GM15510 (cell line): Measurements from ENCODE around the gene PLEKHM2.

Source experiments
- POLR2A ChIP-seq: IDR thresholded peaks from 3 replicates; pipeline ENCODE4 v1.6.1; 2011; ENCODE audit warnings: borderline replicate concordance; ENCODE audit not compliant: insufficient read length; ENCODE audit errors: extremely low read depth

Gene PLEKHM2

DNA sequence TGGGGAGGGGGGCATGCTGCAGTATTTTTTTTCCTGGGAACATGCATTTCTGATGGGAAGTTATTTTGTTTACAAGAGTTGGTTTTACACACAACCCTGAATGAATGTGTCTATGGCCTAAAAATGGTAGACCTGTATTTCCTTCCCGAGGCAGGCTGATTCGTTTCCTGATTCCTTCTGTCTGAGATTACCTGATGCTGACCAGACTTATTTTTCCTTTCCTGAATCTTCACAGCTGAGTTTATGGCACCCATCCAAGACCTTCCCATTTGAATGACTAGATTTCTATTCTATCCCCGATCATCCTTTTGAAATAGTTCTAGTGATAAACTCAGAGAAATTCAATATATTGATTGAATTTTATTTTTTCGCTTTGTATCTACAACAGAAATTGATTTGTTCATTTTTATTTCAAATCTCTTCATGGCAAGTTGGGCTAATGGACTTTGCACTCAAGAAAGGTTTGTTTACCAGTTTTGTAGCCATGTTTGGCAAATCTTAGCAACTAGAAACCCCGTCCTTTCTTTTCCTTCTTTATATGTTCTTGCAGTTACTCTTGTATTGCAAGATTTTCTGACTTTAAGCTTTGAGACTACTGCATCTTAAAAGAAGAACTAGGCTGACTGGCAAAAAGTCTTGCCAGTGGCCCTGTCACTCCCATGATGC lies 15.9 kb upstream of the PLEKHM2 start:
- TF ChIP-seq POLR2A = no peak

DNA sequence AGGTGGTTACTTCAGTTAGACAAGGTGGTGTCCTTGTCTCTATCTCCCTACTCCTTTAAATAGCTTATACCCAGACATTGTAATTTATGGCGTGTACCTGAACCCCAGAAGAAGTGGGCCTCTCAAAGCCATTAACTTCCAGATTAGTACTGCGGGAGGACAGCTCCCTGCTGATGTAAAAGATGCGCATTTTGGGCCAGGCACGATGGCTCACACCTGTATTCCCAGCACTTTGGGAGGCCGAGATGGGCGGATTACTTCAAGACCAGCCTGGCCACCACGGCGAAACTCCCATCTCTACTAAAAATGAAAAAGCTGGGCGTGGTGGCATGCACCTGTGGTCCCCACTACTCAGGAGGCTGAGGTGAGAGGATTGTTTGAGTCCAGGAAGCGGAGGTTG lies 15.0 kb upstream of the PLEKHM2 start:
- TF ChIP-seq POLR2A = no peak

DNA sequence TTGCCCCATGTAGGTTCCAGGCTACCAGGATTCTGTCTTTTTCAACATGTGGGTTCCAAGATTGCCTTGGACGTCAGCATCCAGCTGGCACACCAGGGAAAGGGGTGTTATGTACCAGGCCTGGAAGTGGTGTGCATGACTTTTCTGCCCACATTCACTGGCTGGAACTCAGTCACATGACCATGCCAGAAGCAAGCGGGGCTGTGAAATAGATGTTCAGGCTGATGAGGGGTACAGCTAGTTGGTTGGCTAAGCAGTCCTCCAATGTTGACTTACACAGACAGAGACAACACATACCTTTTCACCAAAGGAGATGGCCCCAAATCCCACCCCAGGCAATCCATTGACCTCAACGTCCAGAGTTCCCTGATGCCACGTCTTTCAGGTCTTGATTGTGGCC lies 14.3 kb upstream of the PLEKHM2 start:
- no peak for TF ChIP-seq POLR2A

DNA sequence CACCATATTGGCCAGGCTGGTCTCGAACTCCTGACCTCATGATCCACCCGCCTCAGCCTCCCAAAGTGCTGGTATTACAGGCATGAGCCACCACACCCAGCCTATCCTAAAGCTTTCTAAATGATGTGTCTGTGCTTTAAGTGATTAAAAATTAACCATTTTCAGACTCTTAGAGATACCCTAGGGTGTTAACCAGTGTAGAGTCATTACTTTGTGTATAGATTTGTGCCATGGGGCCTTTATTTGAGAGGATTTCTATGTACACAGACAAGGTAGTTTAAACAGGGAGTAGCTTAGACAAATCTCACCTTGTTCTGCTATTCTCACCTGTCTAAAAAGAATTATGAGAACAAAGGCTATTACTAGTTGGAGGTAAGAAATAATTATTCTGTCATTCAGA lies 12.7 kb upstream of the PLEKHM2 start:
- no peak for TF ChIP-seq POLR2A

DNA sequence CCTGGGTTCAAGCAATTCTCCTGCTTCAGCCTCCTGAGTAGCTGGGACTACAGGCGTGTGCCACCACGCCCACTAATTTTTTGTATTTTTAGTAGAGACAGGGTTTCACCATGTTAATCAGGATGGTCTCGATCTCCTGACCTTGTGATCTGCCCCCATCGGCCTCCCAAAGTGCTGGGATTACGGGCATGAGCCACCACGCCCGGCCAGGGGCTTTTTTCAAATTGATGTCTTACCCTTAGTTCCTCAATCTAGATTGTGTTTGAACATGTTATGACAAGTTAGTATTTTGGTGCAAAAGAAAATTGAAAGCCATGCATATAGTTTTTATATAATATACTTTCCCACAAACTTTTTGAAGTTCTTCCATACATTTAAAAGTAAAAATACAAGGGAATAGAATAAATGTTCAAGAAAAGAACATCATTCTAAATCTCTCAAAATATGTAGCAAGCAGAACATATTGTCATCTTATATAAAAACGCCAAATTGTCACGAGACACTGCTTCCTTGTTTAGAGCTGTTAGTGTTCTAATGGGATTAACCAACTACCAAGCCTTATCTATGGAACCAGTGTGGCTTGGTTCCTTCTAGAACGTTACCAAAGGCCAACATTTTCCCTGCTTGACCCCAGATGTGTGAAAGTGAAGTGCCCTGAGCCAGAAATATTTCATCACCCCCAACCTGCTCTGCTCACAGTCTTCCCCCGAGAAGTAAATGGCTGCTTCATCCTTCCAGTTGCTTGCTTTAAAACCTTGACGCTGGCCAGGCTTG lies 9.5 kb upstream of the PLEKHM2 start:
- no peak for TF ChIP-seq POLR2A

DNA sequence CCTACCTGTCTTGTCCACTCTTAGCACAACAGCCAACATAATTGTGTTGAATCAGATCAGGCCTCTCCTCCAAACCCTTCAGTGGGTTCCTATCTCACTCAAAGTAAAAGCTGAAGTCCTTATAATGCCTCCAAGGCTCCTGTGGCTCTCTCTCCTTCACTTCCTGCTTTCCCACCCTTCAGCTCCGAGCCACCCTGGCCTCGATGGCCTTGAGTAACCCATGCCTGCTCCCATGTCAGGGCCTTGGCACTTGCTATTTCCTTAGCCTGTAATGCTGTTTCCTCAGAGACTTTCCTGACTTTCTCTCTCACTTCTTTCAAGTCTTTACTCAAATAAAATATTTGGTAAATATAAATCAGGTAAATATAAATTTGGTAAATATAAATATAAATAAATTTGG lies 8.1 kb upstream of the PLEKHM2 start:
- no peak for TF ChIP-seq POLR2A

DNA sequence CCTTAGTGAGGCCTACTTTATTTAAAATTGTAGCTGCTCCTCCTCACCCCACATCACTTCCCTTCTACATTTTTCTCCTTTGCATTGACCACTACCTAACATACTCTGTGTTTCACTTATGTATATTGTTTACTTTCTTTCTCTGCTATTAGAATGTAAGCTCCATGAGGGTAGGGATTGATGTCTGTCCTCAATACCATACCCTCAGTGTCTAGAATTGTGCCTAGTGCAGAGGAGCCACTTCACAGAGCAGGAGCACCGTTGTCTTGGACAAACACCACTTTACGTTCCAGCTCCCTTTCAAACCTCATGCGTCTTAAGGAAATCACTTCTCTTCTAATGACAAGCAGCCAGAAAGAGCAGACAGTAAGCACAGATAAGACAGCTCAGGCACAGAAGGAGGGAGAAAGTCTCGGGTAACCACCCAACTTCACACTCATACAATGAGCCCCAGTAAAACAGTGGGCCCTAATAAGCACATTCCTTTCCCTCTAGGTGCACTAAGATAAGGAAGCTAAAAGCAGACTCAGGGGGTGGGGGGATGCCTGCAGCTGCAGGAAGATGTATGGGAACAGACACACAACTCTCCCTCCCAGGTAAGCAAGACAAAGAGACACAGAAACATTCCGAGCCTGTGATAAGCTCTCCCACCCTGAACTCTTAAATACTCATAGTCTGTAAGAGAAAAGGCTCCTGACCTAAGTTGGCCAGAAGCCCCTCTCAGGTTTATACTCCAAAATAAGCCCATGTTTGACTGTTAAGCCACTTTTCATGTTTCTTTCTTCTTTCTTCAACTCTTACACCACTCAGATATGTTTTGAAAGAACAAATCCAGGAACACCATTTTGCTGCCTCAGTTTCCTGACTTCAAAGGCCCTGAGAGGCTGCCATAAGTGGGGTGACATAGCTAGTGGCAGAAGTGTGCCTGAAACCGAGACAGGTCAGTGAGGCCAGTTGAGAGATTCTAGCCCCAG lies 7.1 kb upstream of the PLEKHM2 start:
- no peak for TF ChIP-seq POLR2A

DNA sequence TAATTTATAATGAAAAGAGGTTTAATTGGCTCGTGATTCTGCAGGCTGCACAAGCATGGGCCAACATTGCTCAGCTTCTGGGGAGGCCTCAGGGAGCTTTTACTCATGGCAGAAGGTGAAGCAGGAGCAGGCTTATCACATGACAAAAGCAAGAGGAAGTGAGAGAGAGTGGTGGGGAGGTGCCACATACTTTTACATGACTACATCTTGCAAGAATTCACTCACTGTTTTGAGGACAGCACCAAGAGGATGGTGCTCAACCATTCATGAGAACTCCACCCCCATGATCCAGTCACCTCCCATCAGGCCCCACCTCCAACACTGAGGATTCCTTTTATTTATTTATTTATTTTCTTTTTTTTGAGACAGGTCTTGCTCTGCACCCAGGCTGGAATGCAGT lies 5.5 kb upstream of the PLEKHM2 start:
- TF ChIP-seq POLR2A = no peak

DNA sequence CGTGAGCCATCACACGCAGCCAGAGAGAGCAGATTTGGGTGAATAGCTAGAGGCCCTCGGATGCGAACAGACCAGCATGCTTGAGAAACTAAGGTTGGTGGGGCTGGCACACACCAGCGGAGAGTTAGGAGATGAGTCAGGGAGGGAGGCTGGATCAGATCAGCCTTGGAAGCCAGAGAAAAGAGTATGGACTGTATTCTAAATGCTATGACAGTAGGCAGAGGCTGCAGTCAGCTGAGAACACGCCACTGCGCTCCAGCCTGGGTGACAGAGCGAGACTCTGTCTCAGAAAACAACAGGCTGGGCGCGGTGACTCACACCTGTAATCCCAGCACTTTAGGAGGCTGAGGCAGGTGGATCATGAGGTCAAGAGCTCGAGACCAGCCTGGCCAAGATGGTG lies 4.0 kb upstream of the PLEKHM2 start:
- TF ChIP-seq POLR2A = no peak

DNA sequence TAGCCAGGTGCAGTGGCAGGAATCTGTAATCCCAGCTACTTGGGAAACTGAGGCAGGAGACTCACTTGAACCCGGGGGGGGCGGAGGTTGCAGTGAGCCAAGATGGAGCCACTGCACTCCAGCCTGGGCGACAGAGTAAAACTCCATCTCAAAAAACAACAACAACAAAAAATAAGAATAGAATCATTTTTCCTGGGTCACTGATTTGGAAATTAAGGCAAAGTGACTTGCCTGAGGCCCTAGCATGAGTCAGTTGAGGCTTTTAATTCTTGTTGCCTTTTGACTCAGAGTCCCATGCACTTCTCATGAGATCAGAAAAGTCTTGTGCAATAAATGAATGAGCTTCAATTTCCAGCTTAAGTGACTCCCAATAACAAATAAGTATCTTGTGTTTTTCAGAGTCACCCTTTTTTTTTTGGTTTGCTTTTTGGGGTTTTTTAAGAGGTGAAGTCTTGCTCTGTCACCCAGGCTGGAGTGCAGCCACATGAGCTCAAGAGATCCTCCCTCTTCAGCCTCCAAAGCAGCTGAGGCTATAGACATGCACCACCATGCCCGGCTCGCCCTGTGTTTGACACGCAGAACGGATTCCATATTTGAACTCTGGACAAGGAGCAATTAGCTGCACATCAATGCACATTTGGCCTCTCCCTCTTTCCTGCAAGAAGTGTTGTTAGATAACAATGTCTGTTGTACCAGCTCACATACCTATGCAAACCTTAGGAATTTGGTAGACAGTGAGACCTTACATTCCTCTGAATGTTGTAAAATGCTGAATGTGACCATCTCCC lies 3.4 kb upstream of the PLEKHM2 start:
- TF ChIP-seq POLR2A = no peak

DNA sequence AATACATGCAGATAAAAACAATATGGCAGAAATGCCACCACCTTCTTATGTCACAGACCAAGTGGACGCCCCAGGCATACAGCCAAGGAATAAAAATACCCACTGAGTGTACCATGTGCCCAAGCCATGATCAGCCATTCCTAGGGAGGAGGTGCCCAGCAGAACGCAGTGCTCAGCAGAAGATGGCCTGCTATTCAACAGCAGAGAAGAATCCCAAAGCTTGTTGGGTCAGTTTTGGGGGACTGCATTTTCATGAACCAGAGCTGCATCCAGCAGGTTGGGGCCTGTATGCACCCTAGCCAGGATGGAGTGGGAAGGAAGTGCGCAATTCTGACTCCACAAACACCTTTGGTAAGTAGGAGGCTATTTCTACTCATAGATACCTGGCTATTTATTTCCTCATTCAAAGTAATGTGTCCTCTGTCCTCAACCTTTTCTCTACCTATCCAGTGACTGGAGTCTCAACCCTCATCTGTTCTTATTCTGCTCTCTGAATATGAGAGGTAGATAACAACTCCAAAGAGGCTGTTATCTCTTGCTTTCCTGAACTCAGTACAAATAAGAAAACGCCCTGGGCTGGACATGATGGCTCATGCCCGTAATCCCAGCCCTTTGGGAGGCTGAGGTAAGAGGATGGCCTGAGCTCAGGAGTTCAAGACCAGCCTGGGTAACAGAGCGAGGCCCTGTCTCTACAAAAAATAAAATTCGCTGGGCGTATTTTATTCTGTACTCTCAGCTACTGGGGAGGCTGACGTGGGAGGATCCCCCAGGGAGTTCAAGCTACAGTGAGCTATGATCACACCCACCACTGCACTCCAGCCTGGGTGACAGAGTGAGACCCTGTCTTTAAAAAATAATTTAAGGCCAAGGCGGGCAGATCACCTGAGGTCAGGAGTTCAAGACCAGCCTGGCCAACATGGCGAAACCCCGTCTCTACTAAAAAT lies 2.5 kb upstream of the PLEKHM2 start:
- TF ChIP-seq POLR2A = no peak

DNA sequence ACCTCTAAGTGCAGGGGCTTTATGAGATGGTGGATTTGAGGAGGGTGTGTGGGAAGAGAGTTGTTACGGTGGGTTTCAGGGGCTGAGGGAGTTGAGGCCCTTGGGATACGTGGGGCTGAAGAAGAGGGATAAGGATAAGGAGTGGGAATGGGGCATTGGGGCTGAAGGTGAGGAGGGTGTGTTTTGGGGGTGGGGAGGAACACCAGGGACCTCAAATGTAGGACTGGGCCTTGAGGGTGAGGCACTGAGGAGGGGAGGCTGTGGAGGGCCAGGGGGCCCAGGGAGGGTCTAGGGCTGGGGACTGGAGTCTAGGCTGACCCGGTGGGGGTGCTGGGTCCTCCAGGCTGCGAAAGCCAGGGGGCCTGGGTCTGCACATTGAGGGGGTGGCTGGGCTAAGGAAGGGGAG lies 1.2 kb upstream of the PLEKHM2 start:
- TF ChIP-seq POLR2A = no peak

DNA sequence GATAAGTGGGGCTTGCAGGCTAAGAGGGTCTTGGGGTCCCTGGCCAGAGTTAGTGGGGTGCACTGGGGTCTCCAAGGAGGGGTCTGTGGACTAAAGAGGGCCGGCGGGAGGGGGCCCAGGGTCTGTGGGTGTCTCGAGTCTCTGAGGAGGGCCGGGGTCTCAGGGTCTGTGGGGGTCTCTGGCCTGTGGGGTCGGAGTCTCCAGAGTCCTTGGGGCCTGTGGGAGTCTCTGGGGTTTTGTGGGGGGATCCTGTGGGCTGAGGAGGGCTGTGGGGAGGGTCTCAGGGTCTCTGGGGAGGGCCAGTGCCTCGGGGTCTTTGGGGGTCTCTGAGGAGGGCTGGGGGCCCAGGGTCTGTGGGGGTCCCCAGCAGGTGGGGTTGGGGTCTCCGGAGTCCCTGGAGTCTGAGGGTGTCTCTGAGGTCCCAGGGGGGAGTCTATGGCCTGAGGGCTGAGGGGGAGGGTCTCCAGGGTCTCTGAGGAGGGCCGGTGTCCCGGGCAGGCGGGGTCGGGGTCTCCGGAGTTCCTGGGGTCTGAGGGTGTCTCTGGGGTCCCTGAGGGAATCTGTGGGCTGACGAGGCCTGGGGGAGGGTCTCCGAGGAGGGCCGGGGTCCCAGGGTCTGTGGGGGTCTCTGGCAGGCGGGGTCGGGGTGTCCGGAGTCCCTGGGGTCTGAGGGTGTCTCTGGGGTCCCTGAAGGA lies 628 bp upstream of the PLEKHM2 start:
- no peak for TF ChIP-seq POLR2A
